GM12878 (cell line): ENCODE data around the gene TASL. TPM values are rescaled to one million over a fixed set of nuclear protein-coding genes. Genes with fewer than 3 reads are reported as not detected.

Experiments
- ATAC-seq: fragments of 200-7000 bp; cut with Tn5 transposase; 3 replicates; pipeline ENCODE4 v1.9.1; 2020; ENCODE audit warnings: mild to moderate bottlenecking, moderate library complexity
- BruUV-seq: library from RNA; stranded (reverse); fragments of 400-500 nt; replicated peaks from 2 replicates; lab custom pipeline; 2021; lab: Mats Ljungman, UMichigan
- CTCF ChIA-PET: fragments of 300-600 bp; sonication (Branson Sonifier 250); formaldehyde crosslinking; extraction: SDS; loops from one replicate; lab custom pipeline; 2021; ENCODE audit warnings: inconsistent platforms; lab: Yijun Ruan, JAX
- POLR2A ChIA-PET: fragments of 350-600 bp; formaldehyde crosslinking; extraction: SDS; loops from one replicate; lab custom pipeline; 2021; ENCODE audit warnings: inconsistent platforms; lab: Charles Lee
- RAD21 ChIA-PET: fragments of 300-600 bp; sonication (Branson Sonifier 250); formaldehyde crosslinking; loops from one replicate; lab custom pipeline; 2023; ENCODE audit warnings: antibody characterized with exemption; ENCODE audit not compliant: unreplicated experiment; lab: Charles Lee
- SMC1A ChIA-PET: fragments of 300-600 bp; sonication (Branson Sonifier 250); formaldehyde crosslinking; loops from one replicate; lab custom pipeline; 2023; ENCODE audit not compliant: unreplicated experiment, uncharacterized antibody; lab: Charles Lee
- DNase-seq: peaks from one replicate; pipeline ENCODE4 v3.0.0-alpha.2; 2011; ENCODE audit warnings: low read depth, low spot score
- FAIRE-seq: peaks from 3 replicates; lab custom pipeline; 2011; peaks lifted over from hg19 to GRCh38; lab: Jason Lieb, UNC
- H2AFZ ChIP-seq: 2 replicates; pipeline ENCODE4 v1.6.0; 2011; ENCODE audit warnings: low read depth, low read length, control low read depth; ENCODE audit not compliant: control insufficient read depth
- H3K27ac ChIP-seq: 2 replicates; pipeline ENCODE4 v1.5.1; 2011; ENCODE audit warnings: control low read depth; ENCODE audit not compliant: control insufficient read depth, insufficient read depth
- H3K27me3 ChIP-seq, 2 experiments: replicated peaks in 1 of 2; 2 replicates each; pipeline versions ENCODE4 v1.6.0 to v1.6.1; 2011; ENCODE audit warnings: low read length in 1 of 2; ENCODE audit not compliant: control insufficient read depth in 2 of 2, insufficient read depth in 2 of 2
- H3K36me3 ChIP-seq, 2 experiments: 2 replicates each; pipeline ENCODE4 v1.5.1; 2011; ENCODE audit warnings: low read length in 1 of 2; ENCODE audit not compliant: control insufficient read depth in 2 of 2, insufficient read depth in 2 of 2
- H3K4me1 ChIP-seq: 2 replicates; pipeline ENCODE4 v1.6.1; 2011; ENCODE audit warnings: mild to moderate bottlenecking, low read length, moderate library complexity, mixed read lengths; ENCODE audit not compliant: control insufficient read depth, insufficient read depth
- H3K4me2 ChIP-seq: 2 replicates; pipeline ENCODE4 v1.6.0; 2011; ENCODE audit warnings: control low read depth; ENCODE audit not compliant: control insufficient read depth, insufficient read depth
- H3K4me3 ChIP-seq: fragments of 200-600 bp; sonication (generic); 2 replicates; pipeline ENCODE4 v1.5.1; 2016
- H3K79me2 ChIP-seq: 2 replicates; pipeline ENCODE4 v1.6.0; 2011; ENCODE audit warnings: low read length; ENCODE audit not compliant: control insufficient read depth, insufficient read depth
- H3K9ac ChIP-seq: 2 replicates; pipeline ENCODE4 v1.8.0; 2011; ENCODE audit warnings: low read length, control low read depth, mixed read lengths; ENCODE audit not compliant: control insufficient read depth, insufficient read depth
- H3K9me3 ChIP-seq: replicated peaks from 3 replicates; pipeline ENCODE4 v1.5.1; 2011; ENCODE audit warnings: mild to moderate bottlenecking, low read length; ENCODE audit not compliant: control insufficient read depth, insufficient read depth
- H4K20me1 ChIP-seq: 2 replicates; pipeline ENCODE4 v1.6.0; 2011; ENCODE audit not compliant: control insufficient read depth, insufficient read depth
- CREM ChIP-seq: IDR thresholded peaks from 2 replicates; pipeline ENCODE4 v1.6.1; 2014; ENCODE audit warnings: antibody characterized with exemption, low read depth
- GABPA ChIP-seq: IDR thresholded peaks from 2 replicates; pipeline ENCODE4 v1.6.1; 2014; ENCODE audit warnings: antibody characterized with exemption, low read depth, mild to moderate bottlenecking, inconsistent platforms
- KDM1A ChIP-seq: fragments of 200-600 bp; sonication (generic); IDR thresholded peaks from 2 replicates; pipeline ENCODE4 v1.6.1; 2016; ENCODE audit warnings: borderline replicate concordance
- NR2C1 ChIP-seq: fragments of 450-650 bp; IDR thresholded peaks from 2 replicates; pipeline ENCODE4 v1.6.1; 2017; ENCODE audit warnings: antibody characterized with exemption, mild to moderate bottlenecking, moderate library complexity
- PML ChIP-seq: IDR thresholded peaks from 2 replicates; pipeline ENCODE4 v1.6.1; 2012; ENCODE audit warnings: low read length, inconsistent platforms
- RUNX3 ChIP-seq: IDR thresholded peaks from 2 replicates; pipeline ENCODE4 v1.6.1; 2012; ENCODE audit warnings: low read length, inconsistent platforms
- SMC3 ChIP-seq: IDR thresholded peaks from 2 replicates; pipeline ENCODE4 v1.6.1; 2011; ENCODE audit warnings: low read length, improper control_type of control experiment, borderline replicate concordance
- WGBS: methylation state at CpG from one replicate; pipeline ENCODE4 v1.1.6; 2016; ENCODE audit warnings: low lambda C conversion rate; ENCODE audit not compliant: insufficient replicate concordance, insufficient coverage; ENCODE audit errors: missing lambda C conversion rate; 5-methylcytosine and 5-hydroxymethylcytosine counted together
- in situ Hi-C: fragments of 300-500 bp; cut with MboI; formaldehyde crosslinking; loops from 9 replicates; pipeline ENCODE4 v1.14.3; 2018; ENCODE audit warnings: mixed read lengths
- intact Hi-C: fragments of 100-400 bp; cut with micrococcal nuclease; formaldehyde crosslinking; loops from one replicate; pipeline ENCODE4 v1.14.2; 2022; ENCODE audit not compliant: unreplicated experiment
- polyA plus RNA-seq, 11 experiments: library from polyadenylated mRNA; depleted of rRNA in 4 of 11; unstranded in 6 of 11; stranded (reverse) in 5 of 11; fragments of >200 nt; fragmentation: Nextera tagmentation in 4 of 11; fragmentation: Illumina TruSeq in 1 of 11; extraction: Ambion mirVana in 4 of 11; extraction: Trizol in 1 of 11; gene quantifications; 1 replicate in 1 of 11; 2 replicates in 10 of 11; pipeline versions ENCODE4 v1.2.1 to v1.2.3, GENCODE V29; 2011 to 2016; ENCODE audit warnings: inconsistent platforms in 2 of 11, missing spikeins in 2 of 11, low read depth in 1 of 11
- total RNA-seq, 4 experiments: library from RNA; depleted of rRNA in 3 of 4; stranded (reverse); fragments of >200 nt in 3 of 4; fragmentation: Illumina TruSeq in 1 of 4; extraction: Trizol in 1 of 4; gene quantifications; 2 replicates each; pipeline versions ENCODE4 v1.2.1 to v1.2.3, GENCODE V29; 2013 to 2021
- TF ChIP-seq, protein P1 (sequence below): fragments of 450-650 bp; IDR thresholded peaks from 2 replicates; pipeline ENCODE4 v1.6.1; 2018; ENCODE audit warnings: borderline replicate concordance, mild to moderate bottlenecking; ENCODE audit not compliant: partially characterized antibody

The TASL gene
- total and polyA plus RNA-seq, 10 of the 15 experiments (the other 5 are each of a cell fraction or from before 2014, with no cell fraction given) = 12.4 to 107 (median 18.3) TPM

- peaks cover 2% of the 10 kb centered on the region; the same call in 1 of the 3 replicates for H3K9me3 ChIP-seq
- SMC1A ChIA-PET = no interaction called here
- FAIRE-seq = no peak
Measured at GRCh38 chrX:30530606-30531005, 47.0 kb downstream of the TASL start.

More at GRCh38 chrX:30530606-30531005, 47.0 kb downstream of the TASL start:
- 26% methylated on average over 3 of the region's 3 CpGs for WGBS
- in situ Hi-C loops = no loop called here
- ChIA-PET CTCF (interaction anchor here (1.2 to 1.3 kb wide), 2 partner anchors 21 to 34 kb away, joined by 3 to 4 read pairs; no protein-coding TSS in a partner anchor), POLR2A (no interaction called here), RAD21 (no interaction called here)
- no TSS peak for BruUV-seq
- intact Hi-C loops = no loop called here
- Histone ChIP-seq H3K4me2 (no peak overlapping the region), H4K20me1 (no peaks in the 10 kb centered on the region), H3K27ac (no peak overlapping the region), H3K4me3 (no peak overlapping the region), H3K36me3 (no peaks in the 10 kb centered on the region), H3K9ac (no peak overlapping the region), H2AFZ (no peak overlapping the region), H3K79me2 (no peaks in the 10 kb centered on the region), H3K4me1 (no peaks in the 10 kb centered on the region), H3K27me3 (no peaks in the 10 kb centered on the region)
- no peak for TF ChIP-seq KDM1A
- no peak for TF ChIP-seq GABPA
- TF ChIP-seq CREM = no peak
- TF ChIP-seq, protein P1, sequence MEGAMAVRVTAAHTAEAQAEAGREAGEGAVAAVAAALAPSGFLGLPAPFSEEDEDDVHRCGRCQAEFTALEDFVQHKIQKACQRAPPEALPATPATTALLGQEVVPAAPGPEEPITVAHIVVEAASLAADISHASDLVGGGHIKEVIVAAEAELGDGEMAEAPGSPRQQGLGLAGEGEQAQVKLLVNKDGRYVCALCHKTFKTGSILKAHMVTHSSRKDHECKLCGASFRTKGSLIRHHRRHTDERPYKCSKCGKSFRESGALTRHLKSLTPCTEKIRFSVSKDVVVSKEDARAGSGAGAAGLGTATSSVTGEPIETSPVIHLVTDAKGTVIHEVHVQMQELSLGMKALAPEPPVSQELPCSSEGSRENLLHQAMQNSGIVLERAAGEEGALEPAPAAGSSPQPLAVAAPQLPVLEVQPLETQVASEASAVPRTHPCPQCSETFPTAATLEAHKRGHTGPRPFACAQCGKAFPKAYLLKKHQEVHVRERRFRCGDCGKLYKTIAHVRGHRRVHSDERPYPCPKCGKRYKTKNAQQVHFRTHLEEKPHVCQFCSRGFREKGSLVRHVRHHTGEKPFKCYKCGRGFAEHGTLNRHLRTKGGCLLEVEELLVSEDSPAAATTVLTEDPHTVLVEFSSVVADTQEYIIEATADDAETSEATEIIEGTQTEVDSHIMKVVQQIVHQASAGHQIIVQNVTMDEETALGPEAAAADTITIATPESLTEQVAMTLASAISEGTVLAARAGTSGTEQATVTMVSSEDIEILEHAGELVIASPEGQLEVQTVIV = no peak
- no peak for TF ChIP-seq SMC3
- TF ChIP-seq PML = no peak
- no peak for TF ChIP-seq NR2C1
- no peak for TF ChIP-seq RUNX3
- DNase-seq (no peak), ATAC-seq (no peak)
